OCI-LY1 (cell line): Measurements from ENCODE around the gene PGBD2.

Source experiments
- EZH2 ChIP-seq: fragments of 200-600 bp; sonication (generic), shearing (Covaris generic); IDR thresholded peaks from 2 replicates; pipeline ENCODE4 v1.8.0; 2017; ENCODE audit warnings: borderline replicate concordance, mixed run types, mild to moderate bottlenecking, antibody characterized with exemption, low read length, moderate library complexity, mixed read lengths
- TF ChIP-seq, protein P1 (sequence below): fragments of 200-600 bp; sonication (generic), shearing (Covaris generic); IDR thresholded peaks from 2 replicates; pipeline ENCODE4 v1.5.1; 2017; ENCODE audit warnings: mild to moderate bottlenecking, antibody characterized with exemption, low read length, moderate library complexity, mixed read lengths

DNA sequence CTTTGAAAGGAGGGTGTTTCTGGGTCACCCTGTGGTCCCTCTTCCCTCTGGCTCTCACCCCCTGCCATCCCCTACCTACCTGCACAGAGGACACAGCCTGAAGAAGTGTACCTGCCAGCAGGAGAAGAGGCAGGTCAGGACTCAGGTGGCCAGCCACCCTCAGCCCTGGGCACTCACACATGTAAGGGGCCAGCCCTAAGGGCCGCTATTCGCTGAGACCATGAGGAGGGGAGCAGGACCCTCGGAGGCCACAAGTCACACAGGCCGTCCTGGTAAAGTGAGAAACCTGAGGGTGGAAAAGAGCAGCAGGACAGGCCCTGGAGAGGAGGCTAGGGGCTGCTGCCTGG lies 48.3 kb upstream of the PGBD2 start:
- TF ChIP-seq, protein P1, sequence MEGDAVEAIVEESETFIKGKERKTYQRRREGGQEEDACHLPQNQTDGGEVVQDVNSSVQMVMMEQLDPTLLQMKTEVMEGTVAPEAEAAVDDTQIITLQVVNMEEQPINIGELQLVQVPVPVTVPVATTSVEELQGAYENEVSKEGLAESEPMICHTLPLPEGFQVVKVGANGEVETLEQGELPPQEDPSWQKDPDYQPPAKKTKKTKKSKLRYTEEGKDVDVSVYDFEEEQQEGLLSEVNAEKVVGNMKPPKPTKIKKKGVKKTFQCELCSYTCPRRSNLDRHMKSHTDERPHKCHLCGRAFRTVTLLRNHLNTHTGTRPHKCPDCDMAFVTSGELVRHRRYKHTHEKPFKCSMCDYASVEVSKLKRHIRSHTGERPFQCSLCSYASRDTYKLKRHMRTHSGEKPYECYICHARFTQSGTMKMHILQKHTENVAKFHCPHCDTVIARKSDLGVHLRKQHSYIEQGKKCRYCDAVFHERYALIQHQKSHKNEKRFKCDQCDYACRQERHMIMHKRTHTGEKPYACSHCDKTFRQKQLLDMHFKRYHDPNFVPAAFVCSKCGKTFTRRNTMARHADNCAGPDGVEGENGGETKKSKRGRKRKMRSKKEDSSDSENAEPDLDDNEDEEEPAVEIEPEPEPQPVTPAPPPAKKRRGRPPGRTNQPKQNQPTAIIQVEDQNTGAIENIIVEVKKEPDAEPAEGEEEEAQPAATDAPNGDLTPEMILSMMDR, result no peak
- no peak for TF ChIP-seq EZH2
